IMR-90 (cell line): ENCODE results near the gene PUS7L. TPM values are rescaled to one million over a fixed set of nuclear protein-coding genes. Genes with fewer than 3 reads are reported as not detected.

Experiments used
- ATAC-seq: fragments of 200-7000 bp; cut with Tn5 transposase; 2 replicates; pipeline ENCODE4 v1.9.1; 2020; ENCODE audit warnings: low read depth, mild to moderate bottlenecking, moderate library complexity
- BruUV-seq: library from RNA; stranded (reverse); fragments of 400-500 nt; replicated peaks from 2 replicates; lab custom pipeline; 2021; lab: Mats Ljungman, UMichigan
- CTCF ChIA-PET: fragments of 300-600 bp; formaldehyde crosslinking; extraction: SDS; loops from one replicate; lab custom pipeline; 2021; ENCODE audit warnings: antibody characterized with exemption; lab: Yijun Ruan, JAX
- POLR2A ChIA-PET: fragments of 300-600 bp; sonication (Branson Sonifier 250); formaldehyde crosslinking; loops from one replicate; lab custom pipeline; 2022; ENCODE audit warnings: antibody characterized with exemption; ENCODE audit not compliant: unreplicated experiment; lab: Charles Lee
- DNase-seq: peaks from one replicate; pipeline ENCODE4 v3.0.0; 2013
- H2AFZ ChIP-seq: replicated peaks from 2 replicates; pipeline ENCODE3; 2013; ENCODE audit warnings: low read length, mild to moderate bottlenecking; ENCODE audit not compliant: poor library complexity
- H2AK5ac ChIP-seq: 2 replicates; pipeline ENCODE4 v1.6.1; 2013; ENCODE audit warnings: low read depth, low read length, inconsistent platforms
- H2AK9ac ChIP-seq: replicated peaks from 2 replicates; pipeline ENCODE3; 2013; ENCODE audit warnings: mild to moderate bottlenecking, low read depth, low read length, moderate library complexity; ENCODE audit not compliant: poor library complexity
- H2BK120ac ChIP-seq: 2 replicates; pipeline ENCODE4 v1.6.1; 2013; ENCODE audit warnings: low read depth, low read length, inconsistent platforms
- H2BK15ac ChIP-seq: 3 replicates; pipeline ENCODE4 v1.6.1; 2013; ENCODE audit warnings: low read depth, low read length, inconsistent platforms
- H2BK20ac ChIP-seq: 2 replicates; pipeline ENCODE4 v1.6.1; 2013; ENCODE audit warnings: low read depth, mild to moderate bottlenecking, inconsistent platforms, low read length, moderate library complexity
- H2BK5ac ChIP-seq: 2 replicates; pipeline ENCODE4 v1.6.1; 2013; ENCODE audit warnings: mild to moderate bottlenecking, low read depth, low read length, inconsistent platforms; ENCODE audit not compliant: poor library complexity, severe bottlenecking
- H3K14ac ChIP-seq: replicated peaks from 2 replicates; pipeline ENCODE4 v1.6.1; 2013; ENCODE audit warnings: low read depth, low read length, inconsistent platforms
- H3K18ac ChIP-seq: 2 replicates; pipeline ENCODE4 v1.6.1; 2013; ENCODE audit warnings: low read depth, low read length, control low read depth
- H3K23ac ChIP-seq: 2 replicates; pipeline ENCODE4 v1.6.1; 2013; ENCODE audit warnings: low read depth, low read length, inconsistent platforms
- H3K27ac ChIP-seq: 2 replicates; pipeline ENCODE4 v1.5.1; 2013; ENCODE audit warnings: mild to moderate bottlenecking, control low read depth, low read length; ENCODE audit not compliant: insufficient read depth
- H3K27me3 ChIP-seq: 2 replicates; pipeline ENCODE4 v1.6.1; 2013; ENCODE audit warnings: low read length; ENCODE audit not compliant: control insufficient read depth, insufficient read depth
- H3K36me3 ChIP-seq: 2 replicates; pipeline ENCODE4 v1.6.1; 2013; ENCODE audit warnings: low read length, mixed read lengths; ENCODE audit not compliant: control insufficient read depth, insufficient read depth
- H3K4ac ChIP-seq: 2 replicates; pipeline ENCODE4 v1.6.1; 2013; ENCODE audit warnings: low read depth, low read length, inconsistent platforms
- H3K4me1 ChIP-seq: 2 replicates; pipeline ENCODE4 v1.6.1; 2013; ENCODE audit warnings: low read length, mixed read lengths; ENCODE audit not compliant: control insufficient read depth, insufficient read depth
- H3K4me2 ChIP-seq: 2 replicates; pipeline ENCODE4 v1.6.1; 2013; ENCODE audit warnings: low read depth, mild to moderate bottlenecking, control low read depth, low read length, moderate library complexity
- H3K4me3 ChIP-seq: 2 replicates; pipeline ENCODE4 v1.5.1; 2013; ENCODE audit warnings: low read depth, mild to moderate bottlenecking, control low read depth, low read length, moderate library complexity; ENCODE audit not compliant: insufficient read depth
- H3K56ac ChIP-seq: 2 replicates; pipeline ENCODE4 v1.6.1; 2013; ENCODE audit warnings: low read length, inconsistent platforms; ENCODE audit not compliant: insufficient read depth; ENCODE audit errors: extremely low read depth
- H3K79me1 ChIP-seq, 2 experiments: 2 replicates each; pipeline ENCODE4 v1.6.1; 2013; ENCODE audit warnings: low read length in 2 of 2, inconsistent platforms in 1 of 2, low read depth in 1 of 2
- H3K9ac ChIP-seq: 2 replicates; pipeline ENCODE4 v1.6.1; 2013; ENCODE audit warnings: low read depth, low read length, control low read depth
- H3K9me1 ChIP-seq: 2 replicates; pipeline ENCODE4 v1.6.1; 2013; ENCODE audit warnings: low read length, inconsistent platforms; ENCODE audit not compliant: insufficient read depth
- H3K9me3 ChIP-seq: 2 replicates; pipeline ENCODE4 v1.6.1; 2013; ENCODE audit warnings: low read length; ENCODE audit not compliant: control insufficient read depth, insufficient read depth
- H4K20me1 ChIP-seq: 2 replicates; pipeline ENCODE4 v1.6.1; 2013; ENCODE audit warnings: low read length, inconsistent platforms; ENCODE audit not compliant: insufficient read depth
- H4K5ac ChIP-seq: 2 replicates; pipeline ENCODE4 v1.6.1; 2013; ENCODE audit warnings: mild to moderate bottlenecking, low read depth, low read length, control low read depth
- H4K8ac ChIP-seq, 2 experiments: 2 replicates each; pipeline ENCODE4 v1.6.1; 2013; ENCODE audit warnings: low read depth in 2 of 2, low read length in 2 of 2, control low read depth in 1 of 2, inconsistent platforms in 1 of 2
- H4K91ac ChIP-seq: 2 replicates; pipeline ENCODE4 v1.6.1; 2013; ENCODE audit warnings: low read depth, low read length, inconsistent platforms; ENCODE audit not compliant: insufficient read depth
- CHD1 ChIP-seq: IDR thresholded peaks from 2 replicates; pipeline ENCODE4 v1.6.1; 2012; ENCODE audit warnings: low read depth, low read length, improper control_type of control experiment
- MAFK ChIP-seq: IDR thresholded peaks from 2 replicates; pipeline ENCODE4 v1.6.1; 2012; ENCODE audit warnings: low read depth, low read length, improper control_type of control experiment
- RFX5 ChIP-seq: IDR thresholded peaks from 2 replicates; pipeline ENCODE4 v1.8.0; 2012; ENCODE audit warnings: low read depth, mild to moderate bottlenecking, low read length, moderate library complexity
- dilution Hi-C: fragments of 300-500 bp; cut with HindIII; formaldehyde crosslinking; loops from one replicate; pipeline ENCODE4 v1.14.3; 2018; ENCODE audit warnings: low sequenced_read_pairs; ENCODE audit not compliant: unreplicated experiment
- in situ Hi-C: fragments of 300-500 bp; cut with MboI; formaldehyde crosslinking; loops from 3 replicates; pipeline ENCODE4 v1.14.3; 2019; ENCODE audit warnings: low sequenced_read_pairs, inconsistent platforms, mixed read lengths
- intact Hi-C: fragments of 100-400 bp; cut with micrococcal nuclease; formaldehyde crosslinking; loops from 2 replicates; pipeline ENCODE4 v1.10.0; 2022
- polyA plus RNA-seq, 3 experiments: library from polyadenylated mRNA; depleted of rRNA; stranded (reverse); fragments of >200 nt; gene quantifications; 2 replicates each; pipeline ENCODE4 v1.2.3, GENCODE V29; 2012; ENCODE audit warnings: low replicate concordance in 1 of 3
- total RNA-seq: library from RNA; depleted of rRNA; stranded (reverse); fragments of >200 nt; gene quantifications from 2 replicates; pipeline ENCODE4 v1.2.3, GENCODE V29; 2012

The PUS7L gene
- total and polyA plus RNA-seq, 2 of the 4 experiments (the other 2 are of a cell fraction) = 5.1 to 44.8 TPM

DNA sequence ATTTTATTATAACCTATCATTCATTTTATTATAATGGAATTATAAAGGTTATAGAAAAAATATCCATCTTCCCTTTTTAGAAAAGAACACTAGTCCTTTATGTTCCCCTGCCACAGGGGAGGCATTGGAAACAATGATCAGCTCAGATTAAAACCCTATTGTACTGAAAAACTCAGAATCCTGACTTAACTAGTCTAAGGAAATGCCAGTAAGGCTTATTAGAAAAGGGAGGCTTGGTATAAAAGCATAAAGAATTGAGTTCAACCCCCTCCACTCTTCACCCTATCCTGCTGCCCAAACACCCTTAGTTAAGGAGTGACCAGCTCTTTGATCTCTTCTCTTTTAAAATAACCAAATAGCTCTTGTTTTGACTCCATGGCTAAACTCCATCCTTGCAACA is 36.0 kb downstream of the PUS7L start:
- Histone ChIP-seq H3K14ac (no peak overlapping the region), H3K27ac (no peak overlapping the region), H4K8ac (no peak overlapping the region), H3K23ac (no peak overlapping the region), H3K4me2 (no peak overlapping the region), H4K5ac (no peak overlapping the region), H2AFZ (no peak overlapping the region), H3K4me1 (no peaks in the 10 kb centered on the region), H2BK5ac (no peak overlapping the region), H2AK9ac (no peak overlapping the region), H3K79me1 (no peaks in the 10 kb centered on the region), H3K4me3 (no peak overlapping the region), H4K91ac (no peak overlapping the region), H2AK5ac (no peak overlapping the region), H3K56ac (no peak overlapping the region), H2BK120ac (no peak overlapping the region), H3K9ac (no peak overlapping the region), H2BK15ac (no peak overlapping the region), H3K9me3 (no peaks in the 10 kb centered on the region), H3K27me3 (no peaks in the 10 kb centered on the region), H3K9me1 (no peaks in the 10 kb centered on the region), H2BK20ac (no peak overlapping the region), H3K4ac (no peak overlapping the region), H3K36me3 (no peaks in the 10 kb centered on the region), H3K18ac (no peak overlapping the region), H4K20me1 (no peaks in the 10 kb centered on the region)
- TF ChIP-seq CHD1 = no peak
- no peak for TF ChIP-seq RFX5
- TF ChIP-seq MAFK = no peak
- no TSS peak for BruUV-seq
- in situ Hi-C loops = no loop called here
- CTCF ChIA-PET = no interaction called here
- intact Hi-C loops = no loop called here
- POLR2A ChIA-PET = no interaction called here
- ATAC-seq (no peak), DNase-seq (no peak)
- dilution Hi-C loops = no loop called here
